ENCODE measurements around the gene C3. TPM values are rescaled to one million over a fixed set of nuclear protein-coding genes. Genes with fewer than 3 reads are reported as not detected.

Gene C3
- total RNA-seq, 1 donor from 2014 or later, result 0.69 TPM

GRCh38 chr19:6725513-6726231 lies 5.2 kb upstream of the C3 start:
- Mint-ChIP-seq H3K27me3 (ENCODE audit: unreplicated experiment) (peaks cover 2% of the 10 kb centered on the region), H3K4me3 (ENCODE audit: unreplicated experiment) (no peak overlapping the region), H3K9me3 (ENCODE audit: unreplicated experiment) (peaks cover 1% of the 10 kb centered on the region), H3K4me1 (ENCODE audit: low read depth, unreplicated experiment) (peaks cover 2% of the 10 kb centered on the region), H3K27ac (ENCODE audit: unreplicated experiment) (no peak overlapping the region), H3K36me3 (ENCODE audit: unreplicated experiment) (no peaks in the 10 kb centered on the region)
- no peak for DNase-seq
- TF ChIP-seq CTCF (IDR thresholded peaks at IDR 0.05; ENCODE audit: partially characterized antibody, unreplicated experiment), result no peak

GRCh38 chr19:6724631-6725492 lies 4.4 kb upstream of the C3 start:
- no peaks in the 10 kb centered on the region for H3K36me3 Mint-ChIP-seq (ENCODE audit: unreplicated experiment)
- peaks cover 2% of the 10 kb centered on the region for H3K4me1 Mint-ChIP-seq (ENCODE audit: low read depth, unreplicated experiment)
- no peak overlapping the region for H3K4me3 Mint-ChIP-seq (ENCODE audit: unreplicated experiment)
- peaks cover 1% of the 10 kb centered on the region for H3K9me3 Mint-ChIP-seq (ENCODE audit: unreplicated experiment)
- no peak overlapping the region for H3K27ac Mint-ChIP-seq (ENCODE audit: unreplicated experiment)
- TF ChIP-seq CTCF (IDR thresholded peaks at IDR 0.05; ENCODE audit: partially characterized antibody, unreplicated experiment), result no peak
- peaks cover 3% of the 10 kb centered on the region for H3K27me3 Mint-ChIP-seq (ENCODE audit: unreplicated experiment)
- DNase-seq, result no peak

- Mint-ChIP-seq H3K27ac (ENCODE audit: unreplicated experiment) (no peak overlapping the region), H3K36me3 (ENCODE audit: unreplicated experiment) (no peaks in the 10 kb centered on the region), H3K9me3 (ENCODE audit: unreplicated experiment) (peaks cover 1% of the 10 kb centered on the region), H3K4me1 (ENCODE audit: low read depth, unreplicated experiment) (peaks cover 2% of the 10 kb centered on the region), H3K4me3 (ENCODE audit: unreplicated experiment) (no peak overlapping the region), H3K27me3 (ENCODE audit: unreplicated experiment) (peaks cover 7% of the 10 kb centered on the region)
- no peak for TF ChIP-seq CTCF (IDR thresholded peaks at IDR 0.05; ENCODE audit: partially characterized antibody, unreplicated experiment)
- no peak for DNase-seq
These were observed 3.3 kb upstream of the C3 start for GRCh38 chr19:6723738-6724137.

- no peak overlapping the region for H3K4me3 Mint-ChIP-seq (ENCODE audit: unreplicated experiment)
- no peaks in the 10 kb centered on the region for H3K36me3 Mint-ChIP-seq (ENCODE audit: unreplicated experiment)
- H3K4me1 Mint-ChIP-seq (ENCODE audit: low read depth, unreplicated experiment), result peaks cover 2% of the 10 kb centered on the region
- H3K27ac Mint-ChIP-seq (ENCODE audit: unreplicated experiment), result no peak overlapping the region
- no peak for TF ChIP-seq CTCF (IDR thresholded peaks at IDR 0.05; ENCODE audit: partially characterized antibody, unreplicated experiment)
- H3K9me3 Mint-ChIP-seq (ENCODE audit: unreplicated experiment), result peaks cover 1% of the 10 kb centered on the region
- no peak for DNase-seq
- H3K27me3 Mint-ChIP-seq (ENCODE audit: unreplicated experiment), result peaks cover 6% of the 10 kb centered on the region
These were observed 2.7 kb upstream of the C3 start for GRCh38 chr19:6723108-6723618.

Data from glutamatergic neuron (in vitro differentiated cells).